Hepatocyte (in vitro differentiated cells): Measurements from ENCODE around the gene TIFAB.

ENCODE experiments used
- CTCF ChIP-seq: fragments of 200-600 bp; sonication (generic); IDR thresholded peaks from 2 replicates; pipeline ENCODE4 v1.5.1; 2016; ENCODE audit warnings: antibody characterized with exemption, mild to moderate bottlenecking; ENCODE audit not compliant: poor library complexity
- EZH2 ChIP-seq: fragments of 200-600 bp; sonication (generic); IDR thresholded peaks from 2 replicates; pipeline ENCODE4 v1.6.1; 2016; ENCODE audit warnings: antibody characterized with exemption, mild to moderate bottlenecking, borderline replicate concordance
- EZH2phosphoT487 ChIP-seq: fragments of 200-600 bp; sonication (generic); IDR thresholded peaks from one replicate; pipeline ENCODE4 v1.6.1; 2018; ENCODE audit warnings: antibody characterized with exemption, mild to moderate bottlenecking, low read depth, moderate library complexity; ENCODE audit not compliant: unreplicated experiment, severe bottlenecking

GRCh38 chr5:135436951-135437418 is 15.2 kb downstream of the TIFAB start:
- TF ChIP-seq CTCF, result no peak
- no peak for TF ChIP-seq EZH2
- TF ChIP-seq EZH2phosphoT487, result no peak
